Measurements from ENCODE around the gene DLX2. TPM values are rescaled to one million over a fixed set of nuclear protein-coding genes. Genes with fewer than 3 reads are reported as not detected.

Gene DLX2
- total and polyA plus RNA-seq, 7 donors: under 0.01 to 0.14 (median 0.04) TPM; not detected in 4

- DNase-seq: no peak
- 46 to 65% methylated on average over 4 of the region's 4 CpGs for WGBS, 2 donors
- no peaks in the 10 kb centered on the region for H3K9me3 ChIP-seq
- TF ChIP-seq POLR2A (IDR thresholded peaks at IDR 0.05) (no peak), POLR2AphosphoS5 (IDR thresholded peaks at IDR 0.05) (no peak), CTCF (IDR thresholded peaks at IDR 0.05) (no peak)
- no peaks in the 10 kb centered on the region for H3K27me3 ChIP-seq
- intact Hi-C loops (cut with DNase I): no loop called here
- no peaks in the 10 kb centered on the region for H3K36me3 ChIP-seq
- H3K27ac ChIP-seq: no peak overlapping the region
- H3K4me3 ChIP-seq: no peak overlapping the region
- H3K4me1 ChIP-seq: no peaks in the 10 kb centered on the region
Measured at GRCh38 chr2:172052000-172052983, 50.4 kb downstream of the DLX2 start.

- no peak overlapping the region for H3K4me3 ChIP-seq
- 84 to 93% methylated on average over 1 of the region's 1 CpG for WGBS, 2 donors
- no peak overlapping the region for H3K27ac ChIP-seq
- no peaks in the 10 kb centered on the region for H3K27me3 ChIP-seq
- intact Hi-C loops (cut with DNase I): no loop called here
- no peaks in the 10 kb centered on the region for H3K36me3 ChIP-seq
- no peaks in the 10 kb centered on the region for H3K9me3 ChIP-seq
- TF ChIP-seq POLR2A (IDR thresholded peaks at IDR 0.05) (no peak), EP300 (IDR thresholded peaks at IDR 0.05) (no peak), CTCF (IDR thresholded peaks at IDR 0.05) (no peak)
- DNase-seq: no peak
- H3K4me1 ChIP-seq: no peaks in the 10 kb centered on the region
Measured at GRCh38 chr2:172050479-172051125, 52.1 kb downstream of the DLX2 start.

GRCh38 chr2:172049567-172050120 is 53.1 kb downstream of the DLX2 start:
- Histone ChIP-seq H3K27me3 (no peaks in the 10 kb centered on the region), H3K4me1 (no peaks in the 10 kb centered on the region), H3K4me3 (no peak overlapping the region), H3K36me3 (no peaks in the 10 kb centered on the region), H3K27ac (no peak overlapping the region), H3K9me3 (no peaks in the 10 kb centered on the region)
- no peak for DNase-seq
- 94 to 96% methylated on average over 2 of the region's 2 CpGs for WGBS, 2 donors
- no peak for TF ChIP-seq CTCF (IDR thresholded peaks at IDR 0.05)
- no peak for TF ChIP-seq POLR2A (IDR thresholded peaks at IDR 0.05)
- TF ChIP-seq POLR2AphosphoS5 (IDR thresholded peaks at IDR 0.05): no peak
- no peak for TF ChIP-seq EP300 (IDR thresholded peaks at IDR 0.05)
- intact Hi-C loops (cut with DNase I): no loop called here

Other genes starting within 250 kb of the DLX2 start
- gene SLC25A12, start 208.7 kb downstream of the DLX2 start, total RNA-seq: 10 to 100 TPM; 53.5 to 77.8 (median 55.9) TPM
- 10 to 100 TPM; 12.0 to 15.8 (median 13.4) TPM for gene SLC25A12, start 208.7 kb downstream of the DLX2 start, polyA plus RNA-seq
- 10 to 100 TPM; 25.5 to 41.0 (median 34.5) TPM for gene HAT1, start 180.4 kb downstream of the DLX2 start, total RNA-seq
- gene HAT1, start 180.4 kb downstream of the DLX2 start, polyA plus RNA-seq: 10 to 100 TPM; 26.4 to 40.6 (median 34.0) TPM
- 10 to 100 TPM in 2 of 4 donors, 1 to 10 TPM in 2; 7.8 to 14.4 (median 10.2) TPM for gene METAP1D, start 102.9 kb downstream of the DLX2 start, total RNA-seq
- gene METAP1D, start 102.9 kb downstream of the DLX2 start, polyA plus RNA-seq: 1 to 10 TPM in 2 of 3 donors, under 1 TPM in 1; 0.60 to 5.4 (median 2.3) TPM
- 1 to 10 TPM in 1 of 4 donors, under 1 TPM in 3; 0.27 to 1.1 (median 0.52) TPM for gene DLX1, start 17.4 kb downstream of the DLX2 start, total RNA-seq
- under 1 TPM in 1 of 3 donors, not detected in 2; 0.22 TPM for gene DLX1, start 17.4 kb downstream of the DLX2 start, polyA plus RNA-seq

Data from sigmoid colon (tissue), 7 donors.